Pons (tissue), 1 donor: Measurements from ENCODE around the gene SLC38A10.
A peak's percentile ranks its signal among the peaks of the same experiment; 100 is the strongest.

Experiments
- DNase-seq: peaks from one replicate; pipeline ENCODE4 v3.0.0-alpha.2; 2016; ENCODE audit warnings: low spot score

SLC38A10 gene

GRCh38 chr17:81298991-81299738 is 4.1 kb upstream of the SLC38A10 start:
- DNase-seq: no peak

GRCh38 chr17:81298325-81298990 is 3.4 kb upstream of the SLC38A10 start:
- no peak for DNase-seq

GRCh38 chr17:81295676-81296381 is 722 bp upstream of the SLC38A10 start:
- no peak for DNase-seq

GRCh38 chr17:81294512-81295030 is 536 bp downstream of the SLC38A10 start:
- no peak for DNase-seq

- no peak for DNase-seq
Observed at GRCh38 chr17:81292450-81292849, 2.7 kb downstream of the SLC38A10 start.

GRCh38 chr17:81291662-81292061 is 3.4 kb downstream of the SLC38A10 start:
- DNase-seq: peak; percentile 45

GRCh38 chr17:81290230-81290629 is 4.9 kb downstream of the SLC38A10 start:
- no peak for DNase-seq

GRCh38 chr17:81289627-81290026 is 5.5 kb downstream of the SLC38A10 start:
- DNase-seq: no peak

GRCh38 chr17:81288715-81289114 is 6.4 kb downstream of the SLC38A10 start:
- no peak for DNase-seq

- DNase-seq: no peak
Observed at GRCh38 chr17:81287741-81288430, 7.2 kb downstream of the SLC38A10 start.

GRCh38 chr17:81287152-81287551 is 8.0 kb downstream of the SLC38A10 start:
- no peak for DNase-seq

- DNase-seq: no peak
Observed at GRCh38 chr17:81286491-81287145, 8.5 kb downstream of the SLC38A10 start.

GRCh38 chr17:81285894-81286293 is 9.2 kb downstream of the SLC38A10 start:
- no peak for DNase-seq

GRCh38 chr17:81285179-81285878 is 9.8 kb downstream of the SLC38A10 start:
- peak; percentile 63 for DNase-seq

- DNase-seq: no peak
Observed at GRCh38 chr17:81282876-81283275, 12.2 kb downstream of the SLC38A10 start.

GRCh38 chr17:81282141-81282540 is 13.0 kb downstream of the SLC38A10 start:
- DNase-seq: no peak

- no peak for DNase-seq
Observed at GRCh38 chr17:81280571-81280970, 14.5 kb downstream of the SLC38A10 start.

GRCh38 chr17:81279278-81280275 is 15.5 kb downstream of the SLC38A10 start:
- DNase-seq: no peak

- DNase-seq: no peak
Observed at GRCh38 chr17:81278831-81279230, 16.3 kb downstream of the SLC38A10 start.
